Endothelial cell of umbilical vein (primary cell): ENCODE data around the gene TEKTIP1. TPM values are rescaled to one million over a fixed set of nuclear protein-coding genes. Genes with fewer than 3 reads are reported as not detected.

Experiments
- BruUV-seq: library from RNA; stranded (reverse); fragments of 400-500 nt; replicated peaks from 2 replicates; lab custom pipeline; 2021; lab: Mats Ljungman, UMichigan
- CTCF ChIA-PET: fragments of 300-600, 350-600 bp; sonication (Branson Sonifier 250); formaldehyde crosslinking; loops from one replicate; lab custom pipeline; 2021; ENCODE audit warnings: antibody characterized with exemption, inconsistent platforms; lab: Charles Lee
- POLR2A ChIA-PET: fragments of 300-600, 350-600 bp; sonication (Branson Sonifier 250); formaldehyde crosslinking; loops from one replicate; lab custom pipeline; 2021; ENCODE audit warnings: antibody characterized with exemption, inconsistent platforms; lab: Charles Lee
- DNase-seq: peaks from one replicate; pipeline ENCODE4 v3.0.0-alpha.2; 2011; ENCODE audit warnings: low read depth, low spot score
- FAIRE-seq: peaks from 2 replicates; lab custom pipeline; 2011; peaks lifted over from hg19 to GRCh38; lab: Jason Lieb, UNC
- H2AFZ ChIP-seq: 2 replicates; pipeline ENCODE4 v1.6.0; 2012; ENCODE audit warnings: low read depth, low read length, control low read depth, inconsistent platforms
- H3K27ac ChIP-seq: 2 replicates; pipeline ENCODE4 v1.5.1; 2011; ENCODE audit warnings: low read depth, mild to moderate bottlenecking, control low read depth, low read length, moderate library complexity; ENCODE audit not compliant: insufficient read depth
- H3K27me3 ChIP-seq, 2 experiments: 2 replicates each; pipeline versions ENCODE4 v1.6.0 to v1.6.1; 2011; ENCODE audit warnings: low read length in 2 of 2, mixed read lengths in 1 of 2; ENCODE audit not compliant: control insufficient read depth in 2 of 2, insufficient read depth in 2 of 2
- H3K36me3 ChIP-seq, 2 experiments: 2 replicates in 1 of 2; 3 replicates in 1 of 2; pipeline ENCODE4 v1.5.1; 2011; ENCODE audit warnings: low read length in 2 of 2, mild to moderate bottlenecking in 1 of 2, moderate library complexity in 1 of 2; ENCODE audit not compliant: control insufficient read depth in 2 of 2, insufficient read depth in 2 of 2; ENCODE audit errors: extremely low read depth in 1 of 2
- H3K4me1 ChIP-seq: 3 replicates; pipeline ENCODE4 v1.5.1; 2011; ENCODE audit warnings: mild to moderate bottlenecking, low read length; ENCODE audit not compliant: control insufficient read depth, insufficient read depth; ENCODE audit errors: extremely low read depth
- H3K4me2 ChIP-seq: 2 replicates; pipeline ENCODE4 v1.6.1; 2011; ENCODE audit warnings: low read length, control low read depth, mixed read lengths; ENCODE audit not compliant: insufficient read depth
- H3K4me3 ChIP-seq, 3 experiments: fragments of 200-600 bp in 1 of 3; sonication (generic), shearing (Covaris generic) in 1 of 3; replicated peaks in 1 of 3; 2 replicates each; pipeline ENCODE4 v1.5.1; 2011 to 2016; ENCODE audit warnings: control low read depth in 3 of 3, low read length in 3 of 3, mild to moderate bottlenecking in 2 of 3, inconsistent platforms in 1 of 3, low read depth in 1 of 3, moderate library complexity in 1 of 3; ENCODE audit not compliant: insufficient read depth in 1 of 3
- H3K79me2 ChIP-seq: 2 replicates; pipeline ENCODE4 v1.6.0; 2012; ENCODE audit warnings: low read length, inconsistent platforms; ENCODE audit not compliant: control insufficient read depth, insufficient read depth
- H3K9ac ChIP-seq: replicated peaks from 2 replicates; pipeline ENCODE3; 2011; ENCODE audit warnings: low read length, control low read depth; ENCODE audit not compliant: insufficient read depth; ENCODE audit errors: extremely low read depth
- H3K9me1 ChIP-seq: replicated peaks from 3 replicates; pipeline ENCODE4 v1.6.0; 2011; ENCODE audit warnings: mild to moderate bottlenecking, low read length; ENCODE audit not compliant: control insufficient read depth, insufficient read depth; ENCODE audit errors: extremely low read depth
- H3K9me3 ChIP-seq: replicated peaks from 2 replicates; pipeline ENCODE4 v1.5.1; 2012; ENCODE audit warnings: low read length, inconsistent platforms; ENCODE audit not compliant: control insufficient read depth, insufficient read depth
- H4K20me1 ChIP-seq: replicated peaks from 2 replicates; pipeline ENCODE3; 2011; ENCODE audit warnings: mild to moderate bottlenecking, low read length; ENCODE audit not compliant: control insufficient read depth, insufficient read depth; ENCODE audit errors: extremely low read depth
- CTCF ChIP-seq, 2 donors: IDR thresholded peaks; 1 replicate in 1 of 2; 2 replicates in 1 of 2; pipeline ENCODE4 v1.5.1; 2011; ENCODE audit warnings: low read length in 2 of 2, mild to moderate bottlenecking in 2 of 2, moderate library complexity in 2 of 2, control low read depth in 1 of 2, inconsistent platforms in 1 of 2, low read depth in 1 of 2; ENCODE audit not compliant: insufficient read depth in 1 of 2; ENCODE audit errors: extremely low read depth in 1 of 2
- EZH2 ChIP-seq: IDR thresholded peaks from 2 replicates; pipeline ENCODE4 v1.6.1; 2012; ENCODE audit warnings: borderline replicate concordance, low read depth, mild to moderate bottlenecking, moderate library complexity, low read length, inconsistent platforms; ENCODE audit not compliant: severe bottlenecking
- FOS ChIP-seq: IDR thresholded peaks from 2 replicates; pipeline ENCODE4 v1.6.1; 2011; ENCODE audit warnings: mild to moderate bottlenecking, low read length, moderate library complexity, borderline replicate concordance; ENCODE audit not compliant: insufficient read depth
- GATA2 ChIP-seq: IDR thresholded peaks from 2 replicates; pipeline ENCODE4 v1.7.0; 2011; ENCODE audit warnings: low read depth, mild to moderate bottlenecking, moderate library complexity, mixed read lengths, low read length; ENCODE audit not compliant: insufficient read length, insufficient read depth
- JUN ChIP-seq: IDR thresholded peaks from 2 replicates; pipeline ENCODE4 v1.6.1; 2011; ENCODE audit warnings: borderline replicate concordance, low read depth; ENCODE audit not compliant: insufficient read length, insufficient read depth
- MAX ChIP-seq: IDR thresholded peaks from 2 replicates; pipeline ENCODE4 v1.6.1; 2011; ENCODE audit not compliant: insufficient read depth, insufficient read length
- MYC ChIP-seq: IDR thresholded peaks from one replicate; pipeline ENCODE4 v1.6.1; 2011; ENCODE audit warnings: mild to moderate bottlenecking, low read depth, low read length
- POLR2A ChIP-seq: IDR thresholded peaks from 2 replicates; pipeline ENCODE4 v1.6.1; 2012; ENCODE audit warnings: low read depth, mild to moderate bottlenecking, control low read depth, low read length
- POLR2AphosphoS5 ChIP-seq: IDR thresholded peaks from 2 replicates; pipeline ENCODE4 v1.6.1; 2012; ENCODE audit warnings: low read depth, mild to moderate bottlenecking, control low read depth, low read length, moderate library complexity; ENCODE audit not compliant: insufficient read depth
- dilution Hi-C: fragments of 300-500 bp; cut with MboI; formaldehyde crosslinking; loops from one replicate; pipeline ENCODE4 v1.15.0; 2019; ENCODE audit warnings: low sequenced_read_pairs; ENCODE audit not compliant: extremely low pct_ligation_motif_present
- intact Hi-C: fragments of 100-400 bp; cut with micrococcal nuclease; formaldehyde crosslinking; loops from one replicate; pipeline ENCODE4 v1.10.0; 2022
- polyA plus RNA-seq, 4 experiments: library from polyadenylated mRNA; depleted of rRNA in 3 of 4; stranded (reverse) in 3 of 4; unstranded in 1 of 4; fragments of >200 nt; gene quantifications; 2 replicates each; pipeline versions ENCODE4 v1.2.1 to v1.2.3, GENCODE V29; 2011 to 2012; ENCODE audit warnings: missing spikeins in 1 of 4
- total RNA-seq: library from RNA; stranded (reverse); gene quantifications from 2 replicates; pipeline ENCODE4 v1.2.3, GENCODE V29; 2021

The TEKTIP1 gene
- total and polyA plus RNA-seq, 2 donors (not counting 3 experiments of a cell fraction or from before 2014, with no cell fraction given), result 0.73 TPM; not detected in 1

- ChIA-PET POLR2A (no interaction called here), CTCF (no interaction called here)
- no peaks in the 10 kb centered on the region for H3K9me1 ChIP-seq
- no peaks in the 10 kb centered on the region for H3K27me3 ChIP-seq
- peaks cover 9 to 58% of the 10 kb centered on the region in 2 experiments for H3K36me3 ChIP-seq
- no peak overlapping the region for H3K27ac ChIP-seq
- no peak for FAIRE-seq
- H2AFZ ChIP-seq, result no peak overlapping the region
- H3K9me3 ChIP-seq, result no peaks in the 10 kb centered on the region
- no peak overlapping the region for H3K4me2 ChIP-seq
- H3K4me3 ChIP-seq, result no peak overlapping the region
- no peaks in the 10 kb centered on the region for H3K79me2 ChIP-seq
- no peak for TF ChIP-seq FOS
- TF ChIP-seq POLR2AphosphoS5, result no peak
- TF ChIP-seq GATA2, result no peak
- TF ChIP-seq EZH2, result no peak
- no peak for TF ChIP-seq MAX
- no peak for TF ChIP-seq POLR2A
- TF ChIP-seq CTCF (IDR thresholded peaks at IDR 0.05; ENCODE audit: extremely low read depth in 1 of 2, insufficient read depth in 1 of 2, low read depth in 1 of 2, low read length in 2 of 2), result no peak
- TF ChIP-seq MYC, result no peak
- TF ChIP-seq JUN, result no peak
- intact Hi-C loops (no loop called here), dilution Hi-C loops (no loop called here)
- H3K4me1 ChIP-seq, result no peaks in the 10 kb centered on the region
- H4K20me1 ChIP-seq, result no peaks in the 10 kb centered on the region
- no peak overlapping the region for H3K9ac ChIP-seq
- no TSS peak for BruUV-seq
- no peak for DNase-seq
Observed at GRCh38 chr19:3530389-3530788, 8.6 kb upstream of the TEKTIP1 start.
